GM06990 (cell line): ENCODE data around the gene CTSD.

ENCODE experiments used
- DNase-seq: peaks from one replicate; pipeline ENCODE4 v3.0.0-alpha.2; 2011; ENCODE audit not compliant: insufficient read length; ENCODE audit errors: extremely low read depth
- H3K27me3 ChIP-seq: replicated peaks from 2 replicates; pipeline ENCODE4 v1.6.0; 2011; ENCODE audit warnings: low read length; ENCODE audit not compliant: control insufficient read depth, insufficient read depth
- H3K36me3 ChIP-seq: 2 replicates; pipeline ENCODE4 v1.5.1; 2011; ENCODE audit warnings: low read length; ENCODE audit not compliant: control insufficient read depth, insufficient read depth
- H3K4me3 ChIP-seq: replicated peaks from 2 replicates; pipeline ENCODE4 v1.5.1; 2011; ENCODE audit warnings: low read depth, mild to moderate bottlenecking, control low read depth, low read length
- CTCF ChIP-seq: IDR thresholded peaks from 2 replicates; pipeline ENCODE4 v1.5.1; 2011; ENCODE audit warnings: low read length, control low read depth, mild to moderate bottlenecking, inconsistent platforms; ENCODE audit not compliant: insufficient read depth, poor library complexity, severe bottlenecking

CTSD gene

DNA sequence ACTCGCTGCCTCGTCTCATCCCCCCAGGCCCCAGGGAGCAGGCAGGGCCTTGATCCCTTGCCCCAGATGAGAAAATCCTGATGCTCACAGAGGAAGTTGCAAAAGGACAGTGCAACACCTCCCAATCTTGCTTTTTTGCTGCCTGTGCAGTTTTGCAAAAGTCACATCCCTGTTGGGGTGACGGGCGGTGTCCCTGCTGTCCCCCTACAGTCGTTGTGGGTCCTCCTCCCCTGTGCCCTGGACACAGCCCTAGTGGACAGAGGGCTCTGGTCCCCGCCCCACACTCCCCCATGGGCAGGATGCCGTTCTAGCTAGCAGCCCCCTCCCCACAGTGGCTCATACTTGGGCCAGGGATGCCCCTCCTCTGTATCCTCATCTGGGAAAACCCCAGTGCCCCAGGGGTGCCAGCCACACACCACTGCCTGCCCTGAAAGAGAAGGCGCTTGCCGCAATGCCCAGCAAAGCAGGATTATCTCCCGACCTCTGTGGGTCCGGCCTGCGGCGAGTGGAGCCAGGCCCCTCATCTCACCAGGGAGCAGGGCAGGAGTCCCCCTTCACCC lies 18.4 kb upstream of the CTSD start:
- H3K27me3 ChIP-seq, result no peaks in the 10 kb centered on the region; the same call in 1 of the 2 replicates
- no peak for DNase-seq
- H3K36me3 ChIP-seq, result no peaks in the 10 kb centered on the region
- no peak overlapping the region for H3K4me3 ChIP-seq
- no peak for TF ChIP-seq CTCF

DNA sequence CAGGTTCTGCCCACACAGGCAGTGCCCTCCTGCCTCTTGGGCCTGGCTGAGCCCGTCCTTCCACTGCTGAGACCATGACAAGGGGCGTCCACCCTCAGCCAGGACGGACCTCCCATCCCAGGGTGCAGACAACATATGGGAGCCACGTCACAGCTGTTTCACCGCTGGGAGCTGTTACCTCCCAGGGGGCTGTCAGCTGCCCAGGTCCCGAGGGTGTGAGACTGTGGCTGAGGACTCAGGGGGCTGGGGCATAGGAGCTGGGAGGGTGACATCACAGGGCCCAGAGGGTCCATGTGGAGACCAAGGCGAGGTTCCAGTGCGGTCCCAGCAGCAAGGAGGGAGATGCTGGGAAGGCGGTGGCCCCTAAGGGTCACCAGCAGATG lies 17.9 kb upstream of the CTSD start:
- no peak for DNase-seq
- Histone ChIP-seq H3K4me3 (no peak overlapping the region), H3K27me3 (no peaks in the 10 kb centered on the region; the same call in 1 of the 2 replicates), H3K36me3 (no peaks in the 10 kb centered on the region)
- no peak for TF ChIP-seq CTCF

DNA sequence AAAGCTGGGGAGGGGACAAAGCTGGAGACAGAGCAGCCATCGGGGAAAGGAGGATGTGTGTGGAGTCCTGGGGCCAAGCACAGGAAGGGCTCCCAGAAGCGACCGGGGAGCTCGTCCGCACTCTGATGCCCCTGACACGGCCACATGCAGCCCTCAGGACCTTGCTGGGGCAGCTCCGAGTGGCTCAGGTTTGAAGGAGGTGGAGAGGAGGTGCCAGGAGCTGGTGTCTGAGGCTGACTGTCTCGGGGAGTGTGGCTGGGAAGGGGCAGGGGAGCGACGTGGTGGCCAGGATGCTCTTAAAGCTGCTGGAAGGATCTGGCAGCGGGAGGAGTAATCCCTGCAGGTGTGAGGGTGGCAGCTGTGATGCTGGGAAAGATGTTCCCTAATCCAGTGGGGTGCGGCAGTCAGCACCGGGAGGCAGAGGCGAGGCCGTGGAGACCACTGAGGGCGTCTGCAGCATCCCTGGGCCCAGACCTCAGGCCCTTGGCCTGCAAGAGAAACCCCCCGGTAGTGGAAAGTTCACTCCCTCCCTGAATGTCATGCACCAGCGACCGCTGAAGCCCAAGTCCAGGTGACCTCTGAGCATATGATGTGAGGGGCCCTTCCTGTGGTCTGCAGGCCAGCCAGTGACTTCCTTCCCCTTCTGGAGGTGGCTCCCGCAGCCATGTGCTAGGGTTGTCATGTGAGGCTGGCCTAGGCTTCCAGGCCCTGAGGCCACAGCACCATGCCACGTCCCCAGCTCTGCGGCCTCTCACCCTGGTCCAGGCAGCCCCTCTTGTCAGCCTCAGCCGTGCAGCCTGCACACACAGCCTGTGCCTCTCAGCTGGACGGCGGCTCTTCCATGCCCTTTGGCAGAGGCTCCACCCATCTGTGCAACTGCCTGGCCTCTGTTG lies 17.2 kb upstream of the CTSD start:
- Histone ChIP-seq H3K36me3 (no peaks in the 10 kb centered on the region), H3K27me3 (no peaks in the 10 kb centered on the region; the same call in 1 of the 2 replicates), H3K4me3 (no peak overlapping the region)
- TF ChIP-seq CTCF, result no peak
- no peak for DNase-seq

DNA sequence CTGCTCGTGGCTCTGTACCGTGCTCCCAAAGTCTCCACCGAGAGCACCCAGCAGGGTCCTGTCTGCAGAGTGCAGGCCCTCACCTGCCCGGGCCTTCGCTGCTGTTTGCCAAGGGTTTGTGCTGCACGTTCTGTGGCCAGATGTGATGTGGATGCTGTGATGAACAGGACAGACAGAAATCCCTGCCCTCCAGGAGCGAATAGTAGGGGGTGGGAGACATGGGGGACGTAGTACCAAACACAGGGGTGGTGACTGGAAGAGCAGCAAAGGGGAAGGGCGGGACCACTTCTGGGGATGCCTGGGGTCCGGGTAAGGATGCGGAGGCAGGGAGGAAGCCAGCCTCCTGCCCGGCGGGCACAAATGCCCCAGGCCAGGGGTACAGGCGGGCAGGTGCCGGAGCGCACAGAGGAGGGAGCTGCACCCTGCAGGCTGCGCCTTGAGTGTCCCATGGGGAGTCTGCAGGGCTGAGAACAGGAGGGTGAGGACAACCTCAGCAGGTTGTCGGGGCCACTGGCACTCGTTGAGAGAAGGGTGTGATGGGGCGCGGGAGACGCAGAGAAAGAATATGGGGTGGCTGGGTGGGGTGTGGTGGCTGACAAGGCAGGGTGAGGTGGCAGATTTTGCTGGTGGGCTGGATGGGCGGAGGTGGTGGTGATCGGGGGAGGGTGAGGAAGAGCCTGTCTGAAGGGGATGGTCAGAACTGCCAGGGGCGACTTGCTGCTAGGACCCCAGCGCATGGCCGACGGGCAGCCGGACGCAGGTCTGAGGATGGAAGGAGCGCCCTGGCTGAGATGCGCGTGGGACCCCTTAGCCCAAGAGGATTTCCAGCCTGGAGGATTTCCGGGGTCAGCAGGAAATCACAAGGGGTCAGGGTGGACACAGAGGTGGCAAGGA lies 16.3 kb upstream of the CTSD start:
- TF ChIP-seq CTCF, result no peak
- Histone ChIP-seq H3K4me3 (no peak overlapping the region), H3K36me3 (no peaks in the 10 kb centered on the region), H3K27me3 (no peaks in the 10 kb centered on the region; the same call in 1 of the 2 replicates)
- DNase-seq, result no peak

DNA sequence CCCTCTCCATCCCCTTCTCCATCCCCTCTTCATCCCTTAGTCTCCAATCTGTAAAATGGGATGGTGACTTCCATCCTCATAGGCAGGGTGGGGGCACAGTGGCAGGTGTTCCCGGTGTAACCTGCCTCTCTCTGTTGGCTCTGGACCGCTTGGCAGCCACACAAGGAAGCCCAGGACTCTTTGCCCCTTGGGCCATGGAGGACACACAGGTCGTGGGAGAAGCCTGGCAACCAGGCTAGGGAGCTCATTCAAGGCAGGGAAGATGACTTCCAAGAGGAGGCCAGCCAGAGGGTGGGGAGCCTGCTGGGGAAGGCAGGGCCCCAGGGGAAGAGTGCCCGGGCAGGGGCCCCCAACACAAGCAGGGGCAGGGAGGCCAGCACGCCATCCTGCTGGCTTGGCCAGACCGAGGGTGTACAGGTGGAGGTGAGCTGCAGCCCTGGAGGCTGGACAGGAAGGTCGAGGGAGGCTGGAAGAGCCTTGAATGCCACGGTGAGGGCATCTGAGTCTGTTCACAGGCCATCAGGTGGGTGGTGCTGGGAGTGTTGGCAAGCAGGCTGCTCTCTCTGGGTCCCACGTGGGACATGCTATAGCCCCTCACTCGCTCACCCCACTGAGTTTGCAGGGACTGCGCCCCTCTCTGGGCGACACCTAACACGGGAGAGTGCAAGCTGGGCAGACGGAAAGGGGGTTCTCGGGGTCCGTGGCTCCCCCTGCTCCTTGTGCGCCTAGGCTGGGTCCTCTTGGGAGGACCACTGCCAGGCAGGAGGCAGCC lies 15.5 kb upstream of the CTSD start:
- Histone ChIP-seq H3K36me3 (no peaks in the 10 kb centered on the region), H3K27me3 (no peaks in the 10 kb centered on the region; the same call in 1 of the 2 replicates), H3K4me3 (no peak overlapping the region)
- no peak for TF ChIP-seq CTCF
- no peak for DNase-seq
